Suprapubic skin (tissue), 3 donors: ENCODE data around the gene POTEH.
"Not testable (repeated sequence)": the region's sequence is repeated elsewhere in the genome, so short reads cannot be mapped to it uniquely, and the experiment has no call there.

ENCODE experiments used
- POLR2AphosphoS5 ChIP-seq, 3 donors: sonication (generic); formaldehyde crosslinking; IDR thresholded peaks; one replicate each; pipeline ENCODE4 v1.6.1; 2017; ENCODE audit warnings: antibody characterized with exemption in 3 of 3
- TF ChIP-seq, protein P1 (sequence below), 2 donors: fragments of 200-600 bp in 1 of 2; fragments of 450-650 bp in 1 of 2; sonication (generic) in 1 of 2; IDR thresholded peaks; one replicate each; pipeline ENCODE4 v1.5.1; 2016 to 2019; ENCODE audit warnings: antibody characterized with exemption in 2 of 2, mild to moderate bottlenecking in 1 of 2, moderate library complexity in 1 of 2

DNA sequence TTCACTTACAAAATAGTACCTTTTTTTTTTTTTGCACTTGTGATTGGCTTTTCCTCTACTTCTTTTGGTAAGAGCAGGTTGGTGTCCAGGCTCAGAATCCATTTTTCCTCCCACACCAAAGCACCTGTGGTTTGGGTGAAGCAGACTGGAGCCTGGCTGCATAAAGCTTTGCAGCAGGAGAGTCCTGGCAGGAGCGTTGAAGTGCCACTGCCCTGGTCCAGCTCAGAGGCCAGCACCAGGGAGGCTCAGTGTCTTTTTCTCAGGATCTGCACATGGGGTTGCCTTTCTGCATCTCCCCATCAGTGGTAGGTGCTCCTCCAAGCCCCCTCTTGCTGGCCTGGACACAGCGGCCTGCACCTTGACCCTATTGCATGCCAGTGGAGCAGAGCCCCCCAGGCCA is 1.7 kb upstream of the POTEH start:
- TF ChIP-seq, protein P1, sequence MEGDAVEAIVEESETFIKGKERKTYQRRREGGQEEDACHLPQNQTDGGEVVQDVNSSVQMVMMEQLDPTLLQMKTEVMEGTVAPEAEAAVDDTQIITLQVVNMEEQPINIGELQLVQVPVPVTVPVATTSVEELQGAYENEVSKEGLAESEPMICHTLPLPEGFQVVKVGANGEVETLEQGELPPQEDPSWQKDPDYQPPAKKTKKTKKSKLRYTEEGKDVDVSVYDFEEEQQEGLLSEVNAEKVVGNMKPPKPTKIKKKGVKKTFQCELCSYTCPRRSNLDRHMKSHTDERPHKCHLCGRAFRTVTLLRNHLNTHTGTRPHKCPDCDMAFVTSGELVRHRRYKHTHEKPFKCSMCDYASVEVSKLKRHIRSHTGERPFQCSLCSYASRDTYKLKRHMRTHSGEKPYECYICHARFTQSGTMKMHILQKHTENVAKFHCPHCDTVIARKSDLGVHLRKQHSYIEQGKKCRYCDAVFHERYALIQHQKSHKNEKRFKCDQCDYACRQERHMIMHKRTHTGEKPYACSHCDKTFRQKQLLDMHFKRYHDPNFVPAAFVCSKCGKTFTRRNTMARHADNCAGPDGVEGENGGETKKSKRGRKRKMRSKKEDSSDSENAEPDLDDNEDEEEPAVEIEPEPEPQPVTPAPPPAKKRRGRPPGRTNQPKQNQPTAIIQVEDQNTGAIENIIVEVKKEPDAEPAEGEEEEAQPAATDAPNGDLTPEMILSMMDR (IDR thresholded peaks at IDR 0.05), result not testable (repeated sequence)
- not testable (repeated sequence) for TF ChIP-seq POLR2AphosphoS5 (IDR thresholded peaks at IDR 0.05)
